Uterus (tissue), 2 donors: ENCODE data around the gene TRIO.

Source experiments
- CTCF ChIP-seq, 4 experiments: fragments of 200-600 bp in 2 of 4; fragments of 450-650 bp in 2 of 4; sonication (generic) in 2 of 4; IDR thresholded peaks; one replicate each; pipeline ENCODE4 v1.5.1; 2016 to 2019; ENCODE audit warnings: antibody characterized with exemption in 4 of 4, mild to moderate bottlenecking in 2 of 4, moderate library complexity in 1 of 4
- POLR2A ChIP-seq, 2 donors: fragments of 450-650 bp; IDR thresholded peaks; one replicate each; pipeline ENCODE4 v1.6.1; 2016; ENCODE audit warnings: antibody characterized with exemption in 2 of 2, mild to moderate bottlenecking in 1 of 2, moderate library complexity in 1 of 2

- TF ChIP-seq CTCF (IDR thresholded peaks at IDR 0.05), result no peak
- TF ChIP-seq POLR2A (IDR thresholded peaks at IDR 0.05), result no peak
Observed at GRCh38 chr5:14142202-14142826, 828 bp upstream of the TRIO start.
